IPS-18a (cell line): ENCODE results near the gene NTF4.

Experiments used
- H3K27ac ChIP-seq: one replicate; pipeline ENCODE4 v1.5.1; 2013; ENCODE audit warnings: low read length
- H3K27me3 ChIP-seq: one replicate; pipeline ENCODE4 v1.6.1; 2013; ENCODE audit warnings: mild to moderate bottlenecking, low read length; ENCODE audit not compliant: control insufficient read depth, insufficient read depth
- H3K36me3 ChIP-seq: one replicate; pipeline ENCODE4 v1.6.1; 2013; ENCODE audit warnings: low read depth, low read length; ENCODE audit not compliant: control insufficient read depth
- H3K4me1 ChIP-seq: one replicate; pipeline ENCODE4 v1.6.1; 2013; ENCODE audit warnings: low read depth, low read length; ENCODE audit not compliant: control insufficient read depth
- H3K4me3 ChIP-seq: one replicate; pipeline ENCODE4 v1.5.1; 2013; ENCODE audit warnings: low read length
- H3K9ac ChIP-seq: one replicate; pipeline ENCODE4 v1.6.1; 2013; ENCODE audit warnings: mild to moderate bottlenecking, low read length, moderate library complexity
- H3K9me3 ChIP-seq: one replicate; pipeline ENCODE4 v1.6.1; 2013; ENCODE audit warnings: low read depth, low read length; ENCODE audit not compliant: control insufficient read depth

NTF4 gene

GRCh38 chr19:49103331-49104085 lies 38.9 kb upstream of the NTF4 start:
- no peak overlapping the region for H3K9ac ChIP-seq
- H3K9me3 ChIP-seq, result no peaks in the 10 kb centered on the region
- H3K4me1 ChIP-seq, result no peaks in the 10 kb centered on the region
- H3K36me3 ChIP-seq, result peaks cover 76% of the 10 kb centered on the region
- H3K27ac ChIP-seq, result no peak overlapping the region
- H3K4me3 ChIP-seq, result no peak overlapping the region
- no peaks in the 10 kb centered on the region for H3K27me3 ChIP-seq

DNA sequence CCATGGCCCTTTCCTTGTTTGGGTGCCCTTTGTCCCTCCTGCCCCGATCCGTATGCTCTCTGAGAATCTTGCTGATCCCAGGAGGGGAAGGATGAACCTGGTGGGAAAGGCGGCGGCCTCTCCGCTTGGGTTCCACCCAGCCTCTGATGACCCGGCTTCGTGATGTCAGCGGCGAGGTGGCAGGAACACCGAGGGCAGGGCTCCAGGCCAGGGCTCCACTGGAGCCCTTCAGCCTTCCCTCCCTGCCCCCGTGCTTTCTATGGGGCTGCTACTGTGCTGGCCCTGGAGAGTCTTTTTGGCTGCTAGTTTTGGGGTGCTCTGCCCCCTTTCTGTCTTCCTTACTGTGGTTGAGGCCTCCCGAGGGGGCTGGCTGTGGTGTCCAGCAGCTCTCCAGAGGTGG lies 37.7 kb upstream of the NTF4 start:
- Histone ChIP-seq H3K27ac (no peak overlapping the region), H3K4me3 (no peak overlapping the region)

GRCh38 chr19:49101160-49101559 lies 36.5 kb upstream of the NTF4 start:
- Histone ChIP-seq H3K9me3 (no peaks in the 10 kb centered on the region), H3K4me3 (no peak overlapping the region), H3K27me3 (no peaks in the 10 kb centered on the region), H3K4me1 (no peaks in the 10 kb centered on the region), H3K27ac (no peak overlapping the region), H3K9ac (no peak overlapping the region), H3K36me3 (peaks cover 74% of the 10 kb centered on the region)

More for the DNA sequence above, 37.7 kb upstream of the NTF4 start:
- H3K27me3 ChIP-seq, result no peaks in the 10 kb centered on the region
- H3K9me3 ChIP-seq, result no peaks in the 10 kb centered on the region
- no peaks in the 10 kb centered on the region for H3K4me1 ChIP-seq
- no peak overlapping the region for H3K9ac ChIP-seq
- H3K36me3 ChIP-seq, result peaks cover 73% of the 10 kb centered on the region

DNA sequence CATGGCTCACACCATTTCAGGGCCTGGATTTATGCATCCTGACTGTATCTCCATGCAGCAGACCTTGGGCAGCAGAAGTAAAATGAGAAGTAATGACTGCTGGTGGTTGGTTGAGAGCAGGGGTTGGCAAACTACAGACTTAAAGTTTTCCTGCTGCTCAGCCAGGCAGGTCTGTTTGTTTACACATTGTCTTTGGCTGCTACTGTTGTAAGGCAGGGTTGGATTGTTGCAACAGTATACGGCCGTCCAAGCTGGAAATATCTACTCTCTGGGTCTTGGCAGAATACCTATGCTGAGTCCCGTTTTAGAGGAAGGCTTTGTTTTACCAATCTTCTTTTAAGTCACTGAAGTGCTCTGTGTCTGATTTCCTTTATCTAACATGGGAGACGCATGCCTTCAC lies 34.2 kb upstream of the NTF4 start:
- Histone ChIP-seq H3K27ac (no peak overlapping the region), H3K36me3 (peaks cover 71% of the 10 kb centered on the region), H3K4me3 (no peak overlapping the region), H3K9ac (no peak overlapping the region), H3K9me3 (no peaks in the 10 kb centered on the region), H3K27me3 (no peaks in the 10 kb centered on the region), H3K4me1 (no peaks in the 10 kb centered on the region)

DNA sequence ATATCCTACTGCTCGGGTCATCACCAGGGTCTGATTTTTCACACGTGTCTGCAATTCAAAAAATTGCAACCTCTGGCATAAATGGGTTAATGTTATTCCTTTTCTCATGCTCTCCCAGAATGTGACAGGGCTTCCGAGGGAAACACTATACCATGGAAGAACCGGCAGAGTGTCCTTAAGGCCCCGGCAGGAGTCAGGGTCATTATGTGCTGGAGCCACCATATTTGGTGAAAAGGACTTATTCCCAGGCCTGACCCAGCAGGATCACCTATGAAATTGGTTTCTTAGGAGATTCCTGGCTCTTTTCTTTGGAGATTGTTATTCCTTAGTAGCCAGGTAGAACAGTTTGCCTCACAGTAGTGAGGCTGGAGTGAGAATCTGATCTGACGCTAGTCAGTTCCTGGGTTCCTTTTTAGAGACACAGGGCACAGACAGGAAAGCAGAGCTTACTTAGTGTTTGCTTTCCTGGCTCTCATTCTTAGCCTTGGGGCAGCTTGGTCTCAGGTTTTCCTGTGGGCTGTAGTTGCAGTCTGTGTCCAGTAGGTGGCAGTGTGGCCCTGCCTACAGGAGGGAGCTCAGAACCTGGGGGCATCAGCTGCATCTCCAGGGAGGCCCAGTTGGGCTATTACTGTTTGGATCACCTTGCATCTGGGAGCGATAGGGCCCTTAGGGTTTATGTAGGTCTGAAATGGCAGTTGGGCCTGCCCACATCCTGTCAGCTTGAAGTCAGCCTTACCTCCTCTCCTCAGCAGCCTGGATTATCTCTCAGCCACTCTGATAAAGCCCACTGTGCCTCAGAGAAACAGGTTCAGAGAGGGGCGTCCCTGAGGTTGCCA lies 33.1 kb upstream of the NTF4 start:
- no peak overlapping the region for H3K4me3 ChIP-seq
- H3K27me3 ChIP-seq, result no peaks in the 10 kb centered on the region
- H3K4me1 ChIP-seq, result no peaks in the 10 kb centered on the region
- no peak overlapping the region for H3K9ac ChIP-seq
- H3K27ac ChIP-seq, result no peak overlapping the region
- peaks cover 74% of the 10 kb centered on the region for H3K36me3 ChIP-seq
- H3K9me3 ChIP-seq, result no peaks in the 10 kb centered on the region

DNA sequence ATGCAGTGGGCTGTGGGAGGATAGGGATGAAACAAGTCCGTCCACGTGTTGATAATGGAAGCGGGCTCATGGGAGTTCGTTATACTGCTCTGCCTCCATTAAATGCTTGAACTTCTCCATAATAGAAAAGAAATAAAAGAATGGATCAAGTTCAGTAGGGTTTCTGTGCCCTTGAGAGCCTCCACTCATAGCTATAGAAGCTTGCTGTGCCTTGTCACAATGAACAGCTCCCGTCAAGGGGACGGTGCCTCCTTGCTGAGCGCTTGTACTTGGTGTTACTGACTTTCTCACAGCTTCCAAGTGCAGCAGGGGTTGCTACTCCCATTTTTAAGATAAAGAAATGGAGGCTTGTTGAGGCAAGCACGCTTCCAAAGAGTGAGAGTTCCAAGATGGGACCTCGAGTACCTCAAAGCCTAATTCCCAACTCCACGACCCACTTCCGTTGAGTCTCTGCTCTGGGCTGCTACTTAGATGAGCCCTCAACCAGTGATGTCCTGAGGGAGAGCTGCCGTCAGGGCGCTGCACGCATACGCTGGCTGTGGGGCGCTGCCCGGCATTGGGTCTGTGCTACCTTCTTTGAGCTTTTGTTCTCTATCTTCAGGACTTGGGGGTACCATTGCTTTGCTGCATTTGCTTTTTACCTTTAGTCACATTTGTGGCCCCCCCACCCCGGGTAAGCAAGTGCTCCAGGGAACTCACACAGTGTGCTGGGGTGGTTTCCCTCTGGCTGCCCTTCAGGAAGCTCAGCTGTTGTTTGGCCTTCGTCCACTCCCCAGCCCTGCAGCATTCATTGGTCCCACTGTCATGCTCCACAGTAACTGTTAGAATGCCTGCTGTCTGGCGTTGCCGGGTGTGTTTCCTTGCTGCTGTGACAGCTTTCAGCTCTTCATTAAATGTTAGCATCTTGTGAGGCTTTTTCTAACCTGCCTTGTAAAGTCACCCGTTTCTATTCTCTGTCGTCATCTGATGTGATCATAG lies 30.2 kb upstream of the NTF4 start:
- Histone ChIP-seq H3K9ac (no peak overlapping the region), H3K27ac (no peak overlapping the region), H3K4me3 (no peak overlapping the region), H3K4me1 (no peaks in the 10 kb centered on the region), H3K27me3 (no peaks in the 10 kb centered on the region), H3K9me3 (no peaks in the 10 kb centered on the region), H3K36me3 (peaks cover 79% of the 10 kb centered on the region)

- peaks cover 72% of the 10 kb centered on the region for H3K36me3 ChIP-seq
- H3K4me3 ChIP-seq, result no peak overlapping the region
- no peaks in the 10 kb centered on the region for H3K27me3 ChIP-seq
- no peak overlapping the region for H3K9ac ChIP-seq
- no peaks in the 10 kb centered on the region for H3K4me1 ChIP-seq
- H3K9me3 ChIP-seq, result no peaks in the 10 kb centered on the region
- H3K27ac ChIP-seq, result no peak overlapping the region
These were observed 28.1 kb upstream of the NTF4 start for GRCh38 chr19:49092686-49093085.

- H3K9ac ChIP-seq, result no peak overlapping the region
- H3K27me3 ChIP-seq, result no peaks in the 10 kb centered on the region
- H3K9me3 ChIP-seq, result no peaks in the 10 kb centered on the region
- H3K4me1 ChIP-seq, result no peaks in the 10 kb centered on the region
- H3K27ac ChIP-seq, result no peak overlapping the region
- no peak overlapping the region for H3K4me3 ChIP-seq
- peaks cover 65% of the 10 kb centered on the region for H3K36me3 ChIP-seq
These were observed 26.9 kb upstream of the NTF4 start for GRCh38 chr19:49091391-49092038.

DNA sequence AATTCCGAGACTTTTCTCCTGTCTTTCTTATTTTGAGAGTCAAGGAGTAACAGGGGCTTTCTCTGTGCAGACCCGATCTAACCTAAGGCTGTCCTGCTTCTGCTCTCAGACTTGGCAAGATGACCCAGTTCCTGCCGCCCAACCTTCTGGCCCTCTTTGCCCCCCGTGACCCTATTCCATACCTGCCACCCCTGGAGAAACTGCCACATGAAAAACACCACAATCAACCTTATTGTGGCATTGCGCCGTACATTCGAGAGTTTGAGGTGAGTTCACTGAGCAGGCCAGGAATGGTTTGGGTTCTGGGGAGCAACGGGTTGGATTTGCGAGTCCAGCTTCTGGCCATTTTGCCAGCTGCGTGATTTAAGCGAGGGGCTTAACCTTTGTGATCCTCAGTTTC lies 21.7 kb upstream of the NTF4 start:
- H3K36me3 ChIP-seq, result peaks cover 28% of the 10 kb centered on the region
- H3K27me3 ChIP-seq, result no peaks in the 10 kb centered on the region
- H3K9ac ChIP-seq, result peak overlapping the region; percentile 87
- H3K4me3 ChIP-seq, result peak overlapping the region; percentile 70
- H3K27ac ChIP-seq, result no peak overlapping the region
- H3K9me3 ChIP-seq, result no peaks in the 10 kb centered on the region
- no peaks in the 10 kb centered on the region for H3K4me1 ChIP-seq

- Histone ChIP-seq H3K27ac (peak overlapping the region; percentile 54), H3K36me3 (peaks cover 23% of the 10 kb centered on the region)
These were observed 21.2 kb upstream of the NTF4 start for GRCh38 chr19:49085868-49086232.

More at GRCh38 chr19:49085868-49086232, 21.2 kb upstream of the NTF4 start:
- H3K4me3 ChIP-seq, result peak overlapping the region; percentile 70
- no peaks in the 10 kb centered on the region for H3K27me3 ChIP-seq
- peak overlapping the region; percentile 87 for H3K9ac ChIP-seq
- H3K4me1 ChIP-seq, result no peaks in the 10 kb centered on the region
- H3K9me3 ChIP-seq, result no peaks in the 10 kb centered on the region
